ENCODE results near the gene NEK10. TPM values are rescaled to one million over a fixed set of nuclear protein-coding genes. Genes with fewer than 3 reads are reported as not detected.

Gene NEK10
- total and polyA plus RNA-seq, 2 of the 13 experiments (the other 11 are each of a cell fraction or from before 2014, with no cell fraction given) = 2.8 to 14.2 TPM

DNA sequence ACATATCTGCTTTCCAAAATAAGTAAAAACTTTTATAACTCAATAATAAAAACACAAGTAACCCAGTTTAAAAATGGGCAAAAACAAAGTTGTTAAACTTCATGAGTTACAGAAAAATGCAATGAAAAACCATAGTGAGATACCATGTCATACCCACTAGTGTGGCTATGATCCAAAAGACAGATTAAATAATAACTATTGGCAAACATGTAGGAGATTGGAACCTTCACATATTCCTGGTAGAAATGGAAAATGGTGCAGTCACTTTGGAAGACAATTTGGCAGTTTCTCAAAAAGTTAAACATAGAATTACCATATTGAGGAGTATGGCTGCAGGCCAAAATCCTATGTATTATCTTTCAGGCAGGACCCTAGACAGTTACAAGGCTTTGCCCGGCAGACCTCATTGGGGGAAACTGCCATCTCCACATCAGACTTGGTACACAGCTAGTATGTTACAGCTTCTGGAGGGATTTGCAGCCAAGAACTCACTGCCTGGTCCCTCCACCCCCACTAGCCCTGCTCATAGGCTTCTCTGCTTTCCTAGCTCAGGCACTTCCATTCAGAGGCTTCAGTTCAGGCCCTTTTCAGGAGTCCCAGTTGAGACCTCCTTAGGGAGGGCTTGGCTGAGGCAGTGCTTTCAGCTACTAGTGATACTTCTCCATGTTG, 147.8 kb downstream of the NEK10 start:
- FAIRE-seq = no peak
- in situ Hi-C loops (cut with HindIII; ENCODE audit: extremely low pct_ligation_motif_present, low pct_unique_long_range_greater_than_20kb) (no loop called here), intact Hi-C loops (cut with micrococcal nuclease; ENCODE audit: unreplicated experiment) (no loop called here)
- no TSS peak for BruUV-seq (replicated peaks)
- ChIA-PET CTCF (ENCODE audit: low intra/inter-chr PET ratio, low total read pairs) (no interaction called here), POLR2A (no interaction called here)
- Histone ChIP-seq H3K9ac (ENCODE audit: insufficient read depth, low read depth, low read length) (no peak overlapping the region), H3K27ac (ENCODE audit: extremely low read length, insufficient read depth, low read length) (no peak overlapping the region), H3K4me3 (replicated peaks in 1 of 3; ENCODE audit: insufficient read depth in 1 of 3, low read depth in 2 of 3, low read length in 3 of 3) (no peak overlapping the region), H3K27me3 (ENCODE audit: control insufficient read depth in 1 of 2, insufficient read depth in 2 of 2, low read length in 2 of 2) (no peaks in the 10 kb centered on the region), H3K36me3 (replicated peaks in 1 of 2; ENCODE audit: control insufficient read depth in 1 of 2, insufficient read depth in 2 of 2, low read length in 2 of 2) (no peaks in the 10 kb centered on the region), H2AFZ (ENCODE audit: low read length) (no peak overlapping the region), H3K4me2 (ENCODE audit: low read depth, low read length) (no peak overlapping the region), H4K20me1 (ENCODE audit: insufficient read depth, low read length) (no peaks in the 10 kb centered on the region), H3K79me2 (ENCODE audit: insufficient read depth, low read length) (no peaks in the 10 kb centered on the region), H3K9me3 (ENCODE audit: low read length) (no peaks in the 10 kb centered on the region), H3K4me1 (ENCODE audit: insufficient read depth, low read length) (no peaks in the 10 kb centered on the region)
- DNase-seq (ENCODE audit: low spot score) = no peak
- WGBS (ENCODE audit: low lambda C conversion rate) = 100% methylated on average over 1 of the region's 1 CpG
- ATAC-seq = no peak
- no peak for TF ChIP-seq ELF3 (CRISPR knock-in tag; IDR thresholded peaks at IDR 0.05)
- TF ChIP-seq, protein P1, sequence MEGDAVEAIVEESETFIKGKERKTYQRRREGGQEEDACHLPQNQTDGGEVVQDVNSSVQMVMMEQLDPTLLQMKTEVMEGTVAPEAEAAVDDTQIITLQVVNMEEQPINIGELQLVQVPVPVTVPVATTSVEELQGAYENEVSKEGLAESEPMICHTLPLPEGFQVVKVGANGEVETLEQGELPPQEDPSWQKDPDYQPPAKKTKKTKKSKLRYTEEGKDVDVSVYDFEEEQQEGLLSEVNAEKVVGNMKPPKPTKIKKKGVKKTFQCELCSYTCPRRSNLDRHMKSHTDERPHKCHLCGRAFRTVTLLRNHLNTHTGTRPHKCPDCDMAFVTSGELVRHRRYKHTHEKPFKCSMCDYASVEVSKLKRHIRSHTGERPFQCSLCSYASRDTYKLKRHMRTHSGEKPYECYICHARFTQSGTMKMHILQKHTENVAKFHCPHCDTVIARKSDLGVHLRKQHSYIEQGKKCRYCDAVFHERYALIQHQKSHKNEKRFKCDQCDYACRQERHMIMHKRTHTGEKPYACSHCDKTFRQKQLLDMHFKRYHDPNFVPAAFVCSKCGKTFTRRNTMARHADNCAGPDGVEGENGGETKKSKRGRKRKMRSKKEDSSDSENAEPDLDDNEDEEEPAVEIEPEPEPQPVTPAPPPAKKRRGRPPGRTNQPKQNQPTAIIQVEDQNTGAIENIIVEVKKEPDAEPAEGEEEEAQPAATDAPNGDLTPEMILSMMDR (CRISPR knock-in tag; IDR thresholded peaks at IDR 0.05) = no peak
- no peak for TF ChIP-seq MYC (CRISPR knock-in tag; IDR thresholded peaks at IDR 0.05; ENCODE audit: borderline replicate concordance)
- TF ChIP-seq, protein P2, sequence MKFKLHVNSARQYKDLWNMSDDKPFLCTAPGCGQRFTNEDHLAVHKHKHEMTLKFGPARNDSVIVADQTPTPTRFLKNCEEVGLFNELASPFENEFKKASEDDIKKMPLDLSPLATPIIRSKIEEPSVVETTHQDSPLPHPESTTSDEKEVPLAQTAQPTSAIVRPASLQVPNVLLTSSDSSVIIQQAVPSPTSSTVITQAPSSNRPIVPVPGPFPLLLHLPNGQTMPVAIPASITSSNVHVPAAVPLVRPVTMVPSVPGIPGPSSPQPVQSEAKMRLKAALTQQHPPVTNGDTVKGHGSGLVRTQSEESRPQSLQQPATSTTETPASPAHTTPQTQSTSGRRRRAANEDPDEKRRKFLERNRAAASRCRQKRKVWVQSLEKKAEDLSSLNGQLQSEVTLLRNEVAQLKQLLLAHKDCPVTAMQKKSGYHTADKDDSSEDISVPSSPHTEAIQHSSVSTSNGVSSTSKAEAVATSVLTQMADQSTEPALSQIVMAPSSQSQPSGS (CRISPR knock-in tag; IDR thresholded peaks at IDR 0.05) = no peak
- TF ChIP-seq, protein P3, sequence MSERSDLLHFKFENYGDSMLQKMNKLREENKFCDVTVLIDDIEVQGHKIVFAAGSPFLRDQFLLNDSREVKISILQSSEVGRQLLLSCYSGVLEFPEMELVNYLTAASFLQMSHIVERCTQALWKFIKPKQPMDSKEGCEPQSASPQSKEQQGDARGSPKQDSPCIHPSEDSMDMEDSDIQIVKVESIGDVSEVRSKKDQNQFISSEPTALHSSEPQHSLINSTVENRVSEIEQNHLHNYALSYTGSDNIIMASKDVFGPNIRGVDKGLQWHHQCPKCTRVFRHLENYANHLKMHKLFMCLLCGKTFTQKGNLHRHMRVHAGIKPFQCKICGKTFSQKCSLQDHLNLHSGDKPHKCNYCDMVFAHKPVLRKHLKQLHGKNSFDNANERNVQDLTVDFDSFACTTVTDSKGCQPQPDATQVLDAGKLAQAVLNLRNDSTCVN (CRISPR knock-in tag; IDR thresholded peaks at IDR 0.05; ENCODE audit: borderline replicate concordance) = no peak
- TF ChIP-seq, protein P4, sequence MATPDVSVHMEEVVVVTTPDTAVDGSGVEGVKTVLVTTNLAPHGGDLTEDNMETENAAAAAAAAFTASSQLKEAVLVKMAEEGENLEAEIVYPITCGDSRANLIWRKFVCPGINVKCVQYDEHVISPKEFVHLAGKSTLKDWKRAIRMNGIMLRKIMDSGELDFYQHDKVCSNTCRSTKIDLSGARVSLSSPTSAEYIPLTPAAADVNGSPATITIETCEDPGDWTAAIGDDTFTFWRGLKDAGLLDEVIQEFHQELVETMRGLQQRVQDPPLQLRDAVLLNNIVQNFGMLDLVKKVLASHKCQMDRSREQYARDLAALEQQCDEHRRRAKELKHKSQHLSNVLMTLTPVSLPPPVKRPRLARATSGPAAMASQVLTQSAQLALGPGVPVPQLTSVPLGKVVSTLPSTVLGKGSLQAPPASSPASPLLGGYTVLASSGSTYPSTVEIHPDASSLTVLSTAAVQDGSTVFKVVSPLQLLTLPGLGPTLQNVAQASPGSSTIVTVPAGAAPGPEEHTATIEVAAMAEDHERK (CRISPR knock-in tag; IDR thresholded peaks at IDR 0.05; ENCODE audit: low read depth) = no peak
- no peak for TF ChIP-seq CBX2 (IDR thresholded peaks at IDR 0.05; ENCODE audit: low read depth, low read length)
- no peak for TF ChIP-seq CBX2 (CRISPR knock-in tag; IDR thresholded peaks at IDR 0.05; ENCODE audit: low read depth)
- no peak for TF ChIP-seq ZNF557 (CRISPR knock-in tag; IDR thresholded peaks at IDR 0.05)
- TF ChIP-seq, protein P5, sequence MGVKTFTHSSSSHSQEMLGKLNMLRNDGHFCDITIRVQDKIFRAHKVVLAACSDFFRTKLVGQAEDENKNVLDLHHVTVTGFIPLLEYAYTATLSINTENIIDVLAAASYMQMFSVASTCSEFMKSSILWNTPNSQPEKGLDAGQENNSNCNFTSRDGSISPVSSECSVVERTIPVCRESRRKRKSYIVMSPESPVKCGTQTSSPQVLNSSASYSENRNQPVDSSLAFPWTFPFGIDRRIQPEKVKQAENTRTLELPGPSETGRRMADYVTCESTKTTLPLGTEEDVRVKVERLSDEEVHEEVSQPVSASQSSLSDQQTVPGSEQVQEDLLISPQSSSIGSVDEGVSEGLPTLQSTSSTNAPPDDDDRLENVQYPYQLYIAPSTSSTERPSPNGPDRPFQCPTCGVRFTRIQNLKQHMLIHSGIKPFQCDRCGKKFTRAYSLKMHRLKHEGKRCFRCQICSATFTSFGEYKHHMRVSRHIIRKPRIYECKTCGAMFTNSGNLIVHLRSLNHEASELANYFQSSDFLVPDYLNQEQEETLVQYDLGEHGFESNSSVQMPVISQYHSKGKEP (CRISPR knock-in tag; IDR thresholded peaks at IDR 0.05) = no peak
- no peak for TF ChIP-seq ARNT (IDR thresholded peaks at IDR 0.05)
- TF ChIP-seq, protein P6, sequence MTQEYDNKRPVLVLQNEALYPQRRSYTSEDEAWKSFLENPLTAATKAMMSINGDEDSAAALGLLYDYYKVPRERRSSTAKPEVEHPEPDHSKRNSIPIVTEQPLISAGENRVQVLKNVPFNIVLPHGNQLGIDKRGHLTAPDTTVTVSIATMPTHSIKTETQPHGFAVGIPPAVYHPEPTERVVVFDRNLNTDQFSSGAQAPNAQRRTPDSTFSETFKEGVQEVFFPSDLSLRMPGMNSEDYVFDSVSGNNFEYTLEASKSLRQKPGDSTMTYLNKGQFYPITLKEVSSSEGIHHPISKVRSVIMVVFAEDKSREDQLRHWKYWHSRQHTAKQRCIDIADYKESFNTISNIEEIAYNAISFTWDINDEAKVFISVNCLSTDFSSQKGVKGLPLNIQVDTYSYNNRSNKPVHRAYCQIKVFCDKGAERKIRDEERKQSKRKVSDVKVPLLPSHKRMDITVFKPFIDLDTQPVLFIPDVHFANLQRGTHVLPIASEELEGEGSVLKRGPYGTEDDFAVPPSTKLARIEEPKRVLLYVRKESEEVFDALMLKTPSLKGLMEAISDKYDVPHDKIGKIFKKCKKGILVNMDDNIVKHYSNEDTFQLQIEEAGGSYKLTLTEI (CRISPR knock-in tag; conservative IDR thresholded peaks at IDR 0.05) = no peak

Measured in HepG2 (cell line).